Activated CD4-positive, alpha-beta T cell treated with anti-CD3 and anti-CD28 coated beads, Interleukin-2, amount 50 U/mL, for 16 hours (primary cell): Measurements from ENCODE around the gene CCDC8.
A peak's percentile ranks its signal among the peaks of the same experiment; 100 is the strongest.
"Not testable (repeated sequence)": the region's sequence is repeated elsewhere in the genome, so short reads cannot be mapped to it uniquely, and the experiment has no call there.

Experiments used
- DNase-seq: peaks from one replicate; pipeline ENCODE4 v3.0.0-alpha.2; 2020

Gene CCDC8, protein sequence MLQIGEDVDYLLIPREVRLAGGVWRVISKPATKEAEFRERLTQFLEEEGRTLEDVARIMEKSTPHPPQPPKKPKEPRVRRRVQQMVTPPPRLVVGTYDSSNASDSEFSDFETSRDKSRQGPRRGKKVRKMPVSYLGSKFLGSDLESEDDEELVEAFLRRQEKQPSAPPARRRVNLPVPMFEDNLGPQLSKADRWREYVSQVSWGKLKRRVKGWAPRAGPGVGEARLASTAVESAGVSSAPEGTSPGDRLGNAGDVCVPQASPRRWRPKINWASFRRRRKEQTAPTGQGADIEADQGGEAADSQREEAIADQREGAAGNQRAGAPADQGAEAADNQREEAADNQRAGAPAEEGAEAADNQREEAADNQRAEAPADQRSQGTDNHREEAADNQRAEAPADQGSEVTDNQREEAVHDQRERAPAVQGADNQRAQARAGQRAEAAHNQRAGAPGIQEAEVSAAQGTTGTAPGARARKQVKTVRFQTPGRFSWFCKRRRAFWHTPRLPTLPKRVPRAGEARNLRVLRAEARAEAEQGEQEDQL

DNA sequence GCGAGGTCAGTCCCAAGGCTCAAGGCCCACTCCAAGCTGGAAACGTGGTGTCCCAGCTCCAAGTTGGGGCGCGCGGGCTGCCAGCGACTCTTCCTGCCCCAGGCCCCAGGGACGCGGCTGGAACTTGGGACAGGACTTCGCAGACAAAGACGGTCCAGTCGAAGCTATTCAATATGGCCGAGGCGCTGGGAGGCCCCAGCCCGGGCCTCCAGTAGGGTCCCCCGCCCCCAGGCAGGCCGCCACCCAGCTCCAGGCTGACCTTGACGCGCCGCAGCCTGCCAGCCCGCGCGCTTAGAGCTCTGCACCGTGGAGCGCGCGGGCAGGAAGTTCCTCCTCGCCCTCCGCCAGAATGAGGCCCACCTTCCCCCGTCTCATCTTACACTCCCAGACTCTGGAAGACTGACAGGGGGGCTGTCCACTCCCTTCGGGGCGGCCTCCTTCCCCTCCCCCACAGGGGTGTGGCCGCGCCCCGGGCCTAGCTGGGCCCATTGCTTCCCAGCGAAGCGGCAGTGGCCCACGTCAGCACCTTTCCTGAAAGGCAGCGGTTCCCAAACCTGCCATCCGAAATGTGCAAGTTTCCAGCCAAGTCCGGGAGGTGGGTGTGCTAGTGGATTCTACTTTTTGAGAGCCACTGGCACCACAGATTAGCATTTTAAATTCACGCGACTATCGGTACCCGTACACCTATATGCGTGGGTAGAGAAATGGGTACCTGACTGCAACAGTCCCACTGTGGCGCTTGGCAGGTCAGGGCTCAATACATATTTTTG lies at the start of gene CCDC8:
CCDC8 (minus strand) TSS at position 303 of the 770 bp plus-strand sequence. CDS start 754 bp downstream, outside the sequence.
- DNase-seq: no peak

DNA sequence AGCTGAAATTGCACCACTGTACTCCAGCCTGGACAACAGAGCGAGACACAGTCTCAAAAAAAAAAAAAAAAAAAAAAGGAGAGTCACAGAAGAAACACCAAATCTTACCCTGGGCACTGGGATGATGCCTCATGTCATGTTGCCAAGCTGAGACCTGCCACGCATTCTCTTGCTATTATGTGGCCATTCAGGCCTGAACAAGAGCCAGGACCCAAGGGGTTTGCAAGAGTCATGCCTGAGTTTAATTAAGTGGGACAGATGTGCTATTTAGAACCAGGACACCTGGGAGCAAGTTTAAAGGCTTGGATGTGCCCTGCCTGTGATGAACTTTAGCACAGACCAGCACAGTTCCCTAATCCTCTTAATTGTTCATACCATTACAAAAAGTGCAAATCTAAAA lies 48.2 kb upstream of the CCDC8 start:
- no peak for DNase-seq

DNA sequence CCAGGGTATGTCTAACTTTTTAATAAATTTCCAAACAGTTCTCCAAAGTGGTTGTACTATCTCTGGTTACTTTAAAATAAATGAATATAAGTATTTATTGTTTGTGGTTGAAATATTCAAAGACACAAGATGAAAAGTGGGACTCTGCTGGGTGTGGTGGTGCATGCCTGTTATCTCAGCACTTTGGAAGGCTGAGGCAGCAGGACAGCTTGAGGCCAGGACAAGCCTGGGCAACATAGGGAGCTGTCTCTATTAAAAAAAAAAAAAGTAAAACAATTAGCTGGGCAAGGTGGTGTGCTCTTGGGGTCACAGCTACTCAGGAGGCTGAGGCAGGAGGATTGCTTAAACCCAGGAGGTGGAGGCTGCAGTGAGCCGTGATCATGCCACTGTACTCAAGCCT lies 47.6 kb upstream of the CCDC8 start:
- DNase-seq: no peak

DNA sequence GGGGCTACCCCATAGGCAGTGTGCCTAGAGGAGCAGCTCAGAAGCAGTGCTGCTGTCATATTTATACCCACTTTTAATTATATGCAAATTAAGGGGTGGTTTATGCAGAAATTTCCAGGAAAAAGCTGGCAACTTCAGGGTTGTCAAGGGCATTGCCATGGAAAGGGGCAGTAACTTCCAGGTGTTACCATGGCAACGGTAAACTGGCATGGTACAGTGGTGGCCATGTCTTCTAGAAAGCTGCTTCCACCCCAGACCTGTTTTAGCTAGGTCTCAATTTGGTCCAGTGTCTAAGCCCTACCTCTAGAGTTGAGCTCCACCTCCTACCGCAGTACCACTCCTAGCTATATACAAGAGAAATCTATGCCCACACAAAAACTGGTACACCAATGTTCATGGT lies 46.7 kb upstream of the CCDC8 start:
- no peak for DNase-seq

DNA sequence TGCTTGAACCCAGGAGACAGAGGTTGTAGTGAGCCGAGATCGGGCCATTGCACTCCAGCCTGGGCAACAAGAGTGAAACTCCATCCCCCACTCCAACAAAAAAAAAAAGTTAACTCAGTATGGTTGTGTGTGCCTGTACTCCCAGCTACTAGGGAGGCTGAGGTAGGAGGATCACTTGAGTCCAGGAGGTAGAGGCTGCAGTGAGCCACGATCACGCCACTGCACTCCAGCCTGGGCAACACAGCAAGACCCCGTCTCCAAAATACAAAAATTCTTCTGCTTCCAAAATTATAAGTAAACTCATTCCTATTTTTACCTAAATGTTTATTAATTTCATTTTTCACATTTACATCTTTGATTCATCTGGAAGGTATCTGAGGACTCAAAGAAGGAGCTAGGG lies 43.6 kb upstream of the CCDC8 start:
- no peak for DNase-seq

DNA sequence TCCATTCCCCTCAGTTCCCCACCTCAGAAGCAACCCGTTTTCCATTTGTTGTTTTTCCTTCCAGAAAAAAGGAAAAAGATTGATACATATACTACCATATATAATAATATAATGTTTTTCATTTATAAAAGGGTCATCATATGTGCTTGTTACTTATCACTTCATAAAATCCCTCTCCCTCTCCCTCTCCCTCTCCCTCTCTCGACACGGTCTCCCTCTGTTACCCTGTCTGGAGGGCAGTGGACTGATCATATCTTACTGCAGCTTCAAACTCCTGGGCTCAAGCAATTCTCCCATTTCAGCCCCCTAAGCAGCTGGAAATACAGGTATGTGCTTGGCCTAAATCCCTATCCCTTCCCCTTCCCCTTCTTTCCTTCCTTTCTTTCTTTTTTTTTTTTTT lies 40.9 kb upstream of the CCDC8 start:
- DNase-seq: no peak

DNA sequence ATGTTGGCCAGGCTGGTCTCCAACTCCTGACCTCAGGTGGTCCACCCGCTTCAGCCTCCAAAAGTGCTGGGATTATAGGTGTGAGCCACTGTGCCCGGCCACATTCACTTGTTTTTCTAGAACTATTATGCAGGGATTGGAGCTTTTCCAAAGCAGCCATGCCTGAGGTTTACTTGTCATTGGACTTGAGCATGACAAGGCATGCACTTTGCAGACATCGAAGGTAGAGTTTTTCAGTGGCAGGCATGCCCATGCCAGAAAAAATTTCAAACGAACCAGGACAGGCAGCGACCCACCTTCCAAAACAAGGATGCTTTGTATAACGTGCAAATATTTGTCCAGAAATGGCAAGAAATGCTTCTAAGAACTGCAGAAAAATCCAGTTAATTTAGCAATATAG lies 40.3 kb upstream of the CCDC8 start:
- DNase-seq: no peak

DNA sequence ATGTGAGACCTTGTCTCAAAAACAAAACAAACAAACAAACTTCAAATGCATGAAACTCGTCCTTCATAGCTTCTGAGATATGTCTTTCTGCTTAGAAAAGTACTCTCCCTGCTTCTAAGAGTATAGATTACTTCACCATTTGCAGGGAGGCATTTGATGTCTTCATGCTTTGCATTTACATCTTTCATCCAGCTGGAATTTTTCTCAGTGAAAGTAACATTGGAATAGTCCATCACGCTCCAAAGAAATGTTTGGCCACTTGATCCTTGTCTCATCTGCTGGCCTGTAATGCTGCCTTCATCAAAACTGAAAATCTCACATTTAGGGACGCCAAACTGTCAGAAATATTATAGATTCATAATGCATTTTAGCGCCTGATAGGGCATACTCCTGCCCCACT lies 38.8 kb upstream of the CCDC8 start:
- DNase-seq: no peak

DNA sequence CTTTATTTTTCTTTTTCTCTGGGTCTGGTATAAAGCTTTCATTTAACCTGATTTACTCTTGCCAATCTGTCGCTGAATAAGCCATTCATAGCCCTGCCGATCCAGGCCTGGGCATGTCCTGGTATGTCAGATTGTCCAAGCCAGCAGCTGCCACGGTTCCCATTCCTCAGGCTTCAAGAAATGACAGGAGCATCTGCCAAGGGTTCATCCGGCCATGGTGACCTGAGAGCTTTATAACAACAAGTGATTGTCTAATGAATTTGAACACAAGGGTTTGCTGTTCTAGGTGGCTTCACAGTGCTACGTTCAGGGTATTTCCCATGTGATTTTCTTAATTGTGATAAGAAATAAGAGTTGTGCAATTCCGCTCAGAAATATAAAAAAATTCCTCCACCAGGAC lies 38.0 kb upstream of the CCDC8 start:
- DNase-seq: no peak

DNA sequence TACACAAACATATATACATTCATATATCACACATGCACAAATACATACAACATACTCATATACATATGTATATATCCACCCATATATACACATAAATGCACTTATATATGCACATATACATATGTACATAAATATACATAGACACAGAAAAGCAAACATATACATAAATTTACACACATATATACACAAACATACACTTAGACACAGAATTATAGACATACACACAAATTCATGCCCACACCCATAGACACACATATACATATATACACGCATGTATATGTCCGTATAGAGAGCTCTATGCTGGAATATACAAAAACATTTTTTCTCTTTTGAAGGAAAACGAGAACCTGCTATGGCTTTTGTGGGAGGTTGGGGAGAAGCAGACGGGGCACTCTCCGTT lies 37.4 kb upstream of the CCDC8 start:
- DNase-seq: no peak

DNA sequence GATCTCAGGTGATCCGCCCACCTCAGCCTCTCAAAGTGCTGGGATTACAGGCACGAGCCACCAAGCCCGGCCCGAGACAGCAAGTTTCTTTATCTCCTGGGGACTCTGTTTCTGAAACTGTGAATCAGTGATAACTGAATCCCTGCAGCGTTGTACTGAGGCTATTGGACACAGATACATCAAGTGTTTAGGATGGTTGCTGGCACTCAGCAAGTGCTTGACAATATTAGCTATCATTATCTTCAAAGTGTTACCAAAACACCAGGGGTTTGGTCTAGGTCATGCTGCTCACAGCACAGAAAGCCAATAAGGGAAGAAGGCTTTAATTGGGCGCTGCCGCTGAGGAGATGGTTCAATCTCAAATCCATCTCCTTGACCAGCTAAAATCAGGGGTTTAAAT lies 35.9 kb upstream of the CCDC8 start:
- DNase-seq: no peak

DNA sequence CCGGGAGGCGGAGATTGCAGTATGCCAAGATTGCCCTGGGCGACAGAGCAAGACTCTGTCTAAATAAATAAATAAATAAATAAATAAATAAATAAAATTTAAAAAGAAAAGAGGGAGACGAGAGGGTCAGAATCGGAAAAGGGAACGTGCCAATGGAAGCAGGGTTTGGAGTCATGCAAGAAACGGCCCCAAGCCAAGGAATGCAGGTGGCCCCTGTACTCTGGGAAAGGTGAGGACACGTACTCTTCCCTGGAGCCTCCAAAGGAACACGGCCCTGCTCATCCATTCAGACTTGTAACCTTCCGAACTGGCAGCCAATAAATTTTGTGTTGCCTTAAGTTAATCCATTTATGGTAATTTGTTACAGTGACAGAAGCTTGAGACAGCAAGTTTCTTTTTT lies 35.2 kb upstream of the CCDC8 start:
- no peak for DNase-seq

DNA sequence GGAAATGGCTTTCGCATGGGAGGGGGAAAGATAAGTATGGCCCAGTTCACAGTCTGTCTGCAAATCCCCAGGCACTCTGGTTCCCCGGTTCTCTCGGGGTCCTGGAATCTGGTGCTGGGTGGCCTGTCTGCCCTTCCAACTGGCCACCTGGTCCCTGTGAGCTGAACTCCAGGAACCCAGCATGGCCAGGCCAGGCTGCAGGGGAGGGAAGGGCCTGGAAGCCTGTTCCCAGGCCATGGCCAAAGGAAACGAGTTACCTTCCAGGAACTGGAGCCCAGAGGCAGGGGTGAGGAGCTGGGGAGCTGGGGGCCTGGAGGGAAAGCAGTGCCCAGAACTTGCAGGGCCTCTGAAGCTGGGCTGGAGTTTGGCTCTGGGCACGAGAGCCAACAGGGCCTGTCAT lies 34.5 kb upstream of the CCDC8 start:
- no peak for DNase-seq

DNA sequence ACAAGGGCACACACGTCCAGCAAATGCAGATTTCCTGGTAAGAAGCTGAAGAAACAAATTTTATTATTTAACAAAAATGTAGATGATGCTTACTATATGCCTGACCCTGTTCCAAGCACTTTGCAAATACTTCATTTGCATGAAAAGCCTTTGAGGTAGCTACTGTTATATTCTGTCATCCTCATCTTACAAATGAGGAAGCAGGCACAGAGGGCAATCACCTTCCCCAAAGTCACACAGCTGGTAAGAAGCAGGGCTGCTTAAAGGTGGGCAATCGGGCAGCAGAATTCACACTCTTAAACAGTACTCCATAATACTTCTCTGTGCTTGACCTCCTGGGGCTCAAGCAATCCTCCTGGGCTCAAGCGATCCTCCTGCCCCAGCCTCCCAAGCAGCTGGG lies 33.6 kb upstream of the CCDC8 start:
- DNase-seq: no peak

DNA sequence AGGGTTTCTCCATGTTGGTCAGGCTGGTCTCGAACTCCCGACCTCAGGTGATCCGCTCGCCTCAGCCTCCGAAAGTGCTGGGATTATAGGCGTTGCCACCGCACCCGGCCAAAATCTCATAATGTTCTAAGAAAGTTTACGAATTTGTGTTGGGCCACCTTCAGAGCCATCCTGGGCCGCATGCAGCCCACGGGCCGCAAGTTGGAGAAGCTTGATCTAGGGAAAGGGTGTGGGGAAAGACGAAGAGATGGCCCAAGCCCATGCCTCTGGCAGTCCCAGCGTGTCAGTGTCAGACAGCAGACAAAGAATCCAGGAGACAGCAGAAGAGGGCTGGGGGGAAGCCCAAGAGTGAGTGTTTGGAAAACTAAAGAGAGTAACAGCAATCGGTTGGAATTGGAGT lies 32.7 kb upstream of the CCDC8 start:
- DNase-seq: no peak

DNA sequence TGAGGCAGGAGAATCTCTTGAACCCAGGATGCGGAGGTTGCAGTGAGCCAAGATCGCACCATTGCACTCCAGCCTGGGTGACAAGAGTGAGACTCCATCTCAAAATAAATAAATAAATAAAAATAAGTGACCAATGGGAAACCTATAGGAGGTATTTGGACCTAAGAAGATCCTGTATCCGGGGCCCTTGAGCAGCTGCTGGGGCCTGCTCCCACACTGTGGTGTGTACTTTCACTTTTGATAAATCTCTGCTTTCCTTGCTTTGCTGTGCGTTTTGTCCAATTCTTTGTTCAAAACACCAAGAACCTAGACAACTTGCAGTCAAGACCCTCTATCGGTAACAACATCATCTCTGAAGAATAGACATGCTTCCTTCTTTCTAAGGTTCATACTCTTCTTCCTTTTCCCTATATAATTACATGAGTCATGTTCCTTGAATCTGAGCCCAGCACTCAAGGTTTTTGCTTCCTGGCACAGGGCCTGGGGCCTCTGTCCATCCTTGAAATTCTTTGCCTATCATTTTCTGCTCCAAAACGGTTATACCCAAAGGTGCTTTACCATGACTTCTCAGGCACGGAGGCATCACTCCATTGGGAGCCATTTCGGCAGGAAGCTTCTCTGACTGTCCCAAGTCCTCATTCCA lies 29.6 kb upstream of the CCDC8 start:
- DNase-seq: no peak

DNA sequence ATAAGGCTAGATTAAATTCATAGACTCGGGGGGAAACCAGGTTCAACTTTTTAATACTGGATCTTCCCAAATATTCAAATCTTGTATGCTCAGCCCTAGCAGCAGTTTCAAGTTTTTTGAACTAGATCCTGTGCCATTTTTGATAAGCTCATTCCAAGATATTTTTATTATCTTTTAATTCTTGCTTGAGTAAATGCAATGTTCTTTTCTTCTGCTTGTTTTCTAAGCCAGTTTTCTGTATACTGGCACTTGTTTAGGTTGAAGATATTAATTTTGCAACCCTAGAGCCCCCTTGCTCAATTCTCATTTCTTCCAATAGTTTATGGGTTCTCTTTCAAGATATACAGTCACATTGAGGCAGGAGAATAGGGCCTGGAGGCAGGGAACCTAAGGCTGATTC lies 28.5 kb upstream of the CCDC8 start:
- no peak for DNase-seq

DNA sequence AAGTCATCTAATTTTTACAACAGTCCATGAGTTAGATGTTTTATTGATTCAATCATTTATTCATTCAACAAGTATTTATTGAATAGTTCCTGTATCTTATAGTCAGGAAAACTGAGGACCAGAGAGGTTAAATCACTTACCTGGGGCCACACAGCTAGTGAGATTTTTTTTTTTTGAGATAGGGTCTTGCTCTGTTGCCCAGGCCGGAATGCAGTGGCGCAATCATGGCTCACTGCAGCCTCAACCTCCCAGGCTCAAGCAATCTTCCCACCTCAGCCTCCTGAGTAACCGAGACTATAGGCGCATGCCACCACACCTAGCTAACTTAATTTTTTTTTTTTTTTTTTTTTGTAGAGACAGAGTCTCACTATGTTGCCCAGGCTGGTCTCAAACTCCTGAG lies 22.3 kb upstream of the CCDC8 start:
- not testable (repeated sequence) for DNase-seq

DNA sequence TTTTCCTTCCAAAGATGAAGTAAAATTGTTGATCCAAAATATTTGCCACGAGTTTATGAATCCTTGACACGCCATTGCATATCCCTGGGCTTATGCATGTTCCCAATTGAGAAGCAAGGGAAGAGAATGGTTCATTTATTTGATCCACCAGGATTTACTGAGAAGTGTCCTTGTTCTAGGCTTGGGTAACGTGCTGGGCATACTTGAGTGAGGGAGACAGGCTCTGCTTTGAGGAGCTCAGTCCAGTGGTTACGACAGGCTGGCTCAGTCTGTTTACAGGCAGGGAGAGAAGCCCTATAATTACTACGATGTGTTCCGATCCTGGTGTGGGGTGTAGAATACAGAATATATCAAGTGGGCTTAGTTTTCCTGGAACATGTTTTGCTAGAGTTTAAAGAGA lies 21.6 kb upstream of the CCDC8 start:
- DNase-seq: no peak

DNA sequence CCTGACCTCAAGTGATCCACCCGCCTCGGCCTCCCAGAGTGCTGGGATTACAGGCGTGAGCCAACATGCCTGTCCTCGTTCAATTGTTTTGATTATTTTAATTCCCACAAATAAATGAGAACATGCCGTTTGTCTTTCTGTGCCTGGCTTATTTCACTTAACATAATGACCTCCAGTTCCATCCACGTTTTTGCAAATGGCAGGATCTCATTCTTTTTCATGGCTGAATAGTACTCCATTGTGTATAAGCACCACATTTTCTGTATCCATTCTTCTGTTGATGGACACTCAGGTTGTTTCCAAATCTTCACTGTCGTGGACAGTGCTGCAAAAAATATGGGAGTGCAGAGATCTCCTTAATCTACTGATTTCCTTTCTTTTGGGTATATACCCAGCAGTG lies 20.1 kb upstream of the CCDC8 start:
- not testable (repeated sequence) for DNase-seq

DNA sequence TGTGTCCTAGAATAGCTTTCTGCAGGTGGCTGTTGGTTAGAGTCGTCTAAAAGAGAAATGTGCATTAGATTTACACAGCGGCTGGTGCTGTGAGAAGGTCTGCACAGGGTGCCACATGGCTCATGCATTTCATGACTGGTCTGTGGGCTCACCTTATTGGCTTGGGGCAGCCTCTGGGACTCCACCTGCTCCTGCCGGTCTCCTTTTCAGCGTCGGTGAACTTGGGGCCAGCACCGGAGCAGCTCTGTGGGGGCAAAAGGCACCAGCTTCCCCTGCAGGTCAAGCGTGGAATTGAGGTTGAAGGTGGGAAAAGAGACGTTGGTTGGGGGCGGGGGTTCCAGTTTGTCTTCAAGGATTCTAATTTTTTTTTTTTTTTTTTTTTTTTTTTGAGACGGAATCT lies 18.5 kb upstream of the CCDC8 start:
- no peak for DNase-seq

DNA sequence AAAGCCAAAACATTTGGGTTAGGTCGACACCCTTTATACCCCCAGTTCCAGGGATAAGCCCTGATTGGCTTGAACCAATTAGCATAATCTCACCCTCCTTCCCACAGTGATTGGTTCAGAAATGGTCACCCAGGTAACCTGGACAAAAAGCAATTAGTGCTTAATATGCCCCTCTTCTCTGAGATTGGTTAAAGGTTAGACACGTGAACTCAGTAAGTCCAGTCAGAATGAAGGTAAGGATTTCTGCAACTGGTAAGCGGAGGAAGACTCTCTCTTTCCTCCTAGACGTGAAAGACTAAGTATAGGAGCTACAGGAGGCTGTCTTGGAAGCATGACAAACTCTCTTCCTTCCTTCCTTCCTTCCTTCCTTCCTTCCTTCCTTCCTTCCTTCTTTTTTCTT lies 16.6 kb upstream of the CCDC8 start:
- DNase-seq: no peak

DNA sequence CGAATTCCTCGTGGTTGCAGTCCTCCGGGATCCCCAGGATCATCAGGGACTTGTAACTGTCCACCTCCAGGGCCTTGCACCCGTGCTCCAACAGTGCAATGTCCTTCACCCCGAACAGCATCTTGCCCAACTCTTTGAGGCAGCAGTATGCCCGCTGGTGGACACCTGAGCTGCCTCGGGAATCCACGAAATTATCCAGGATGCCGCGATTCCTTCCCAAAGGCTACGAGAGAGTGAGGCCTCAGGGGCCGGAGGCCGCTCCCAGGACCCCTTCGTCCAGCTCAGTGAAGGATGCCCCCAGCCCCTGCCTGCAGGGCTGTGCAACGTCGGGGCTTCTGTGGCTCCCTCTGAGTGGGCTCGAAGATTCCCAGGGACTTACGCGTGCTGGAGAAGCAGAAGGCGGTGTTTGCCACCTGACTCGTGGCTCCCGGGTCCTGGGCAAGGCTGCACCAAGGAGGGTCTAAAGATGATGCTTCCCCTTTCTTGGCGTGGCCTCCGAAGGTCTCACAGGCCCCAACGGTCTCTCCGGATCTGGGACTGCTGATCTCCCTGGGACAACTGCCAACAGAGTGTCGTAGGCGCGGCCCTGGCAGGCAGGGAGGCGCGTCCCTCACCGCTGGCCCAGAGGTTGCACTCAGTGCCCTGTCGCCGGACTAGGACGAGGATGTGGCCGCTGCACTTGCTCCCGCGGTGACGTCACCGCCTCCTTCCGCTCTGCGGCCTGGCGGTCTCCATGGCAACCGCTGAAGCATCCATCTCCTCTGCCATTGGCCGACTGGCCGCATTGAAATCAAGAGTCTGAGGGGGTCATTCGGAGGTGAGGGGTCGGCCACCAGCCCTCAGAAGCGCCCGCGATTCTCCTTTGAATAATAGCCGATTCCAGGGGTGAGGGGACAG lies 15.1 kb upstream of the CCDC8 start, which contains the start of gene PNMA8C:
PNMA8C (minus strand) TSS at position 698 of the 897 bp plus-strand sequence; CDS start at position 121, 577 bp downstream.
- DNase-seq: peak; percentile 65
